ENCODE results near the gene ZSWIM7.
"Not testable (repeated sequence)": the region's sequence is repeated elsewhere in the genome, so short reads cannot be mapped to it uniquely, and the experiment has no call there.

The ZSWIM7 gene

GRCh38 chr17:15998031-15998562 is 1.4 kb downstream of the ZSWIM7 start:
- no peak for DNase-seq

- DNase-seq, result no peak
Measured at GRCh38 chr17:15996322-15996721, 3.2 kb downstream of the ZSWIM7 start.

GRCh38 chr17:15981646-15982580 is 17.6 kb downstream of the ZSWIM7 start:
- DNase-seq, result no peak

- peak in 1 of 2 donors; percentile 18 for DNase-seq
Measured at GRCh38 chr17:15981208-15981607, 18.3 kb downstream of the ZSWIM7 start.

- not testable (repeated sequence) for DNase-seq
Measured at GRCh38 chr17:15979013-15979412, 20.5 kb downstream of the ZSWIM7 start.

- no peak for DNase-seq
Measured at GRCh38 chr17:15978606-15979005, 20.9 kb downstream of the ZSWIM7 start.

GRCh38 chr17:15977894-15978293 is 21.6 kb downstream of the ZSWIM7 start:
- no peak for DNase-seq

GRCh38 chr17:15973834-15974233 is 25.7 kb downstream of the ZSWIM7 start:
- DNase-seq, result no peak

- DNase-seq, result no peak
Measured at GRCh38 chr17:15973016-15973415, 26.5 kb downstream of the ZSWIM7 start.

GRCh38 chr17:15972497-15972951 is 27.0 kb downstream of the ZSWIM7 start:
- no peak for DNase-seq

- DNase-seq, result no peak
Measured at GRCh38 chr17:15971882-15972281, 27.6 kb downstream of the ZSWIM7 start.

- no peak for DNase-seq
Measured at GRCh38 chr17:15971098-15971678, 28.3 kb downstream of the ZSWIM7 start.

- DNase-seq, result no peak
Measured at GRCh38 chr17:15970500-15970899, 29.0 kb downstream of the ZSWIM7 start.

GRCh38 chr17:15969463-15969862 is 30.0 kb downstream of the ZSWIM7 start:
- DNase-seq, result no peak

- DNase-seq, result no peak
Measured at GRCh38 chr17:15967706-15968399, 31.7 kb downstream of the ZSWIM7 start.

- DNase-seq, result no peak
Measured at GRCh38 chr17:15966879-15967248, 32.6 kb downstream of the ZSWIM7 start.

GRCh38 chr17:15966183-15966878 is 33.2 kb downstream of the ZSWIM7 start:
- DNase-seq, result no peak

GRCh38 chr17:15965528-15965927 is 34.0 kb downstream of the ZSWIM7 start:
- no peak for DNase-seq

GRCh38 chr17:15963670-15964110 is 35.8 kb downstream of the ZSWIM7 start:
- DNase-seq, result no peak

- DNase-seq, result no peak
Measured at GRCh38 chr17:15958484-15958854, 41.0 kb downstream of the ZSWIM7 start.

GRCh38 chr17:15957608-15958307 is 41.7 kb downstream of the ZSWIM7 start:
- no peak for DNase-seq

GRCh38 chr17:15957206-15957605 is 42.3 kb downstream of the ZSWIM7 start:
- DNase-seq, result peak in 1 of 2 donors; percentile 15
